ENCODE results near the gene LYL1.

LYL1 gene

DNA sequence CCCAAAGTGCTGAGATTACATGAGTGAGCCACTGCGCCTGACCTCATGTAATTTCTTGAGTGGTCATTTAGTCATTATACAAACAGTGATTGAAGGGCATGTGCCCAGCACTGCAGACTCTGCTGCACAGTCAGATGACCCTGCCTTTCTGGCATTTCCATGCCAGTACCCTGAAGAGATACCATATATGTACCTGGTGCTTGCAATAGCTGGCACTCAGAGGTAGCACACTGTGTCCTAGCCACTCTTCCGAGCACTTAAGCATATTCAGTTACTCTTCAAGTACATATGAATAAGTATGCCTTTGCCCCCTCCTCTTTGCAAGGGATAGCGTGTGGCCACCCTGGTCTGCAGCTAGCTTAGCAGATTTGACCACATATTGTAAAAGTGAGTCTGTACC lies 32.0 kb upstream of the LYL1 start:
- no peak for TF ChIP-seq CTCF (IDR thresholded peaks at IDR 0.05; ENCODE audit: extremely low read depth, missing control alignments)
- no peak for DNase-seq (ENCODE audit: low spot score)

DNA sequence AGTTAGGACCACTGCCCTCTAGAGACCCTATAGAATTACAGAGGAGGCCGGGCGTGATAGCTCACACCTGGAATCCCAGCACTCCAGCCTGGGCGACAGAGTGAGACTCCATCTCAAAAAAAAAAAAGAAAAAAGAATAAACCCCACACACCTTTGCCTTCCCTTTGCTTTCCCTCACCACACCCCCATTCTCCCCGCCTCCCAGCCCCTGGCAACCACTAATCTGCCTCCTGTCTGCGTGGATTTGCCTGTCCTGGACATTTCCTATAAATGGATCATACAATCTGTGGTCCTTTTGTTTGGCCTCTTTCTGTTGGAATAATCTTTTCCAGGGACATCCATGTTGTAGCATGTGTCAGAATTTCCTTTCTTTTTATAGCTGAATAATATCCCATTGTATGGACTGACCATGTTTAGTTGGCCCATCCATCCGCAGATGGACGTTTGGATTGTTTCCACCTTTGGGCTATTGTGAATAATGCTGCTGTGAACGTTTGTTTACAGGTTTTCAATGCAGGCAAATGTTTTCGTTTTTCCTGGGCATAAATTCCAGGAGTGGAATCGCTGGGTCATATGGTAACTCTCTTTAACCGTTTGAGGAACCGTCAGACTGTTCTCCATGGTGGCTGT lies 30.7 kb upstream of the LYL1 start:
- DNase-seq (ENCODE audit: low spot score): no peak
- no peak for TF ChIP-seq CTCF (IDR thresholded peaks at IDR 0.05; ENCODE audit: extremely low read depth, missing control alignments)

GRCh38 chr19:13132471-13133180 lies 30.0 kb upstream of the LYL1 start:
- DNase-seq (ENCODE audit: low spot score): no peak
- no peak for TF ChIP-seq CTCF (IDR thresholded peaks at IDR 0.05; ENCODE audit: extremely low read depth, missing control alignments)

DNA sequence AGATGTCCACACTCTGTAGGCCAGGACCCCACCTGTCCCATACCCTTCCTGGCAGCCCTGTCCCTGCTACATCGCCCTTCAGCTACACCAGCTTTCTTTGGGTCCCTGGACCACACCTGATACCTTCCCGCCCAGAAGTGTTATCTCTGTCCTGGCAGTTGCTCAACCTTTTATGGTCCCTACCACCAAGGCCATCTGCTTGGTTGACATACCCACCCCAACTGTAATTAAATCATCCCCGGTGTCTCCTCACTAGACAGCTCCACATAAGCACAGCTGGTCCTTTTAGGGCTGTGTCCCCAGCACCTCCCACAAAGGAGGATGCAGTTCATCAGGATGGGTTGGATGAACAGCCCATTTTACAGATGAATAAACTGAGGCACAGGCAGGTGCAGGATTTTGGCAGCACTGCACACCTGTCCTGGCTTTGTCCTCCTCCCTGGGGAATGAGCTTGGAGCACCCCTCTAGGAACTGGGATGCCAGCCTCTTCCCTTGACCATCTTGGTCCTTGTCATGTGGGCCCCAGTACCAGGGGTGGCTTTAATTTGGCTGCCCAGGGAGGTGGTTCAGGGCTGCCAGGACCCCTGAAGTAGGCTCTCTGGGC lies 28.3 kb upstream of the LYL1 start:
- DNase-seq (ENCODE audit: low spot score): no peak
- TF ChIP-seq CTCF (IDR thresholded peaks at IDR 0.05; ENCODE audit: extremely low read depth, missing control alignments): no peak

DNA sequence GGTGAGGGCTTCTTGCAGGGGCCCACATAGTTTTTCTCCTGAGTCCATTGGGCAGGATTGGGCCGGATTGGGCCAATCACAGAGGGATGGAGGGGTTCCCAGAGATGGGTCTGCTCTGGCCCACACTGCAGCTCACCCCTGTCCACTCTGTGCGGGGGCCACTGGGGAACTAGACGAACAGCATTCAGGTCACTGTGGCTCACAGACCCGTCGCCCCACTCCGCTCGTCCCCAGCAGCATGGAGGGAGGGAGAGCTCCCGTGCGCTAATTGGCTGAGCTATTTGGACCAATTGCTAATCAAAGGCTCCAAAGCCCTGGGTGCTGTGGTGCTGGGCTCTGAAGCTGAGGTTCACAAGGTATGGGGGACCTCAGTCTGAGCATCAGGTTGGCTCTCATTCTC lies 26.7 kb upstream of the LYL1 start:
- no peak for DNase-seq (ENCODE audit: low spot score)
- no peak for TF ChIP-seq CTCF (IDR thresholded peaks at IDR 0.05; ENCODE audit: extremely low read depth, missing control alignments)

- no peak for TF ChIP-seq CTCF (IDR thresholded peaks at IDR 0.05; ENCODE audit: extremely low read depth, missing control alignments)
- no peak for DNase-seq (ENCODE audit: low spot score)
Observed at GRCh38 chr19:13128583-13128982, 25.9 kb upstream of the LYL1 start.

DNA sequence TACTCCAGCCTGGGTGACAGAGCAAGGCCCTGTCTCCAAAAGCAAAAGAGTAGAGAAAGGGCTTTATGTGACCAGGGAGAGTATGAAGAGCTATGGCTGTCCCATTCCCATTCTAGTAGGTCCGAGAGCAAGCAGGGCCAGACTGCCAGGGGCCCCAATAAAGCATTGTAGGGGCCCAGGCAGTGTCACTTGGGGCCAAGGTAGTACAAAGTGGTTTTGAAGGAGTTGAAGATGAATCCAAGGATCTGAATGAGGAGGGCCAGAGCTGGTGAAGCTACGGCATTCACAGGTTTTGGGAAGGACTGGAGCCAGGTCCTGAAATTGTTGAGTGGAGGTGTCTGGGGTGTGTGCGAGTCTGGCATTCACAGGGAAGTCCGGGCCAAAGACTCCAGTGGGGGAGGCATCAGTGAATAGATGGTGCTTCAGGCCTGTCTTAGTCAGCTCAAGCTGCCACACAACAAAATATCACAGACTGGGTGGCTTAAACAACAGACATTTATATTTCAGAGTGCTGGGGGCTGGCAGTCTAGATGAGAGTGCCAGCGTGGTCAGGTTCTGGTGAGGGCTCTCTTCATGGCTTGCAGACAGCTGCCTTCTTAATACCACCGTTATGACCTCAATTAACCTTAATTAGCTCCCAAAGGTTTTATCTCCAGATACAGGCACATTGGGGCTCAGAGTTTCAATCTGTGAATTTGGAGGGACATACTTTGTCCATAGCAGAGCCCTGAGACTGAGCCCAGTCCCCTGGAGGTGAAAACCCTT lies 25.3 kb upstream of the LYL1 start:
- TF ChIP-seq CTCF (IDR thresholded peaks at IDR 0.05; ENCODE audit: extremely low read depth, missing control alignments): no peak
- no peak for DNase-seq (ENCODE audit: low spot score)

Data from GM20000 (cell line).